Loucy (cell line): ENCODE data around the gene ZNF816.

ENCODE experiments used
- EZH2phosphoT487 ChIP-seq: fragments of 200-600 bp; IDR thresholded peaks from 2 replicates; pipeline ENCODE4 v1.6.1; 2018; ENCODE audit warnings: antibody characterized with exemption, mild to moderate bottlenecking, moderate library complexity, borderline replicate concordance
- TF ChIP-seq, protein P1 (sequence below): fragments of 200-600 bp; sonication (generic); conservative IDR thresholded peaks from 2 replicates; pipeline ENCODE4 v1.5.1; 2014; ENCODE audit warnings: mild to moderate bottlenecking, antibody characterized with exemption, low read length

GRCh38 chr19:52957591-52957990 is 5.1 kb downstream of the ZNF816 start:
- TF ChIP-seq, protein P1, sequence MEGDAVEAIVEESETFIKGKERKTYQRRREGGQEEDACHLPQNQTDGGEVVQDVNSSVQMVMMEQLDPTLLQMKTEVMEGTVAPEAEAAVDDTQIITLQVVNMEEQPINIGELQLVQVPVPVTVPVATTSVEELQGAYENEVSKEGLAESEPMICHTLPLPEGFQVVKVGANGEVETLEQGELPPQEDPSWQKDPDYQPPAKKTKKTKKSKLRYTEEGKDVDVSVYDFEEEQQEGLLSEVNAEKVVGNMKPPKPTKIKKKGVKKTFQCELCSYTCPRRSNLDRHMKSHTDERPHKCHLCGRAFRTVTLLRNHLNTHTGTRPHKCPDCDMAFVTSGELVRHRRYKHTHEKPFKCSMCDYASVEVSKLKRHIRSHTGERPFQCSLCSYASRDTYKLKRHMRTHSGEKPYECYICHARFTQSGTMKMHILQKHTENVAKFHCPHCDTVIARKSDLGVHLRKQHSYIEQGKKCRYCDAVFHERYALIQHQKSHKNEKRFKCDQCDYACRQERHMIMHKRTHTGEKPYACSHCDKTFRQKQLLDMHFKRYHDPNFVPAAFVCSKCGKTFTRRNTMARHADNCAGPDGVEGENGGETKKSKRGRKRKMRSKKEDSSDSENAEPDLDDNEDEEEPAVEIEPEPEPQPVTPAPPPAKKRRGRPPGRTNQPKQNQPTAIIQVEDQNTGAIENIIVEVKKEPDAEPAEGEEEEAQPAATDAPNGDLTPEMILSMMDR, result no peak
- TF ChIP-seq EZH2phosphoT487, result no peak
